Right lobe of liver (tissue), 6 donors: ENCODE data around the gene BEGAIN. TPM values are rescaled to one million over a fixed set of nuclear protein-coding genes. Genes with fewer than 3 reads are reported as not detected.
A peak's percentile ranks its signal among the peaks of the same experiment; 100 is the strongest.

Source experiments
- ATAC-seq, 4 donors: fragments of 200-7000 bp; cut with Tn5 transposase; one replicate each; pipeline ENCODE4 v1.9.1; 2020; ENCODE audit warnings: mild to moderate bottlenecking in 4 of 4, moderate library complexity in 4 of 4
- DNase-seq, 3 donors: peaks; one replicate each; pipeline ENCODE4 v3.0.0-alpha.2; 2020
- H3K27ac ChIP-seq, 3 donors: fragments of 200-600 bp; one replicate each; pipeline ENCODE4 v1.8.0; 2022
- H3K27me3 ChIP-seq, 2 donors: fragments of 200-600 bp; one replicate each; pipeline ENCODE4 v1.8.0; 2022
- H3K36me3 ChIP-seq, 4 donors: fragments of 200-600 bp; sonication (generic) in 1 of 4; one replicate each; pipeline versions ENCODE4 v1.5.1 to v1.8.0; 2017 to 2022; ENCODE audit warnings: control low read depth in 1 of 4
- H3K4me1 ChIP-seq, 4 donors: fragments of 200-600 bp; sonication (generic) in 1 of 4; one replicate each; pipeline versions ENCODE4 v1.5.1 to v1.8.0; 2017 to 2022; ENCODE audit warnings: control low read depth in 1 of 4
- H3K4me3 ChIP-seq, 3 donors: fragments of 200-600 bp; one replicate each; pipeline ENCODE4 v1.8.0; 2022
- H3K9me3 ChIP-seq, 4 donors: fragments of 200-600 bp; sonication (generic) in 1 of 4; one replicate each; pipeline versions ENCODE4 v1.5.1 to v1.8.0; 2017 to 2022; ENCODE audit warnings: control low read depth in 1 of 4
- POLR2A ChIP-seq: fragments of 450-650 bp; IDR thresholded peaks from one replicate; pipeline ENCODE4 v1.6.1; 2017; ENCODE audit warnings: antibody characterized with exemption, mild to moderate bottlenecking
- WGBS: methylation state at CpG from one replicate; pipeline ENCODE4 v1.1.6; 2018; ENCODE audit warnings: low coverage, low lambda C conversion rate; ENCODE audit not compliant: insufficient coverage; ENCODE audit errors: missing lambda C conversion rate; 5-methylcytosine and 5-hydroxymethylcytosine counted together
- intact Hi-C, 2 donors: fragments of 100-400 bp; cut with DNase I; formaldehyde crosslinking; loops; one replicate each; pipeline versions ENCODE4 v1.11.2 to v1.14.1; 2022
- total RNA-seq, 6 experiments: library from RNA; depleted of rRNA in 2 of 6; stranded (reverse); fragments of >200 nt in 2 of 6; fragmentation: NEBNext Ultra II Directional in 3 of 6; extraction: Animal tissue kit (Norgen Biotek cat#: 25700) in 3 of 6; gene quantifications; one replicate each; pipeline versions ENCODE4 v1.1.0 to v1.2.4, GENCODE V29; 2016 to 2023
- TF ChIP-seq, protein P1 (sequence below), 4 donors: fragments of 200-600 bp in 3 of 4; fragments of 450-650 bp in 1 of 4; IDR thresholded peaks; one replicate each; pipeline versions ENCODE4 v1.5.1 to v1.8.0; 2016 to 2022; ENCODE audit warnings: antibody characterized with exemption in 4 of 4, mild to moderate bottlenecking in 2 of 4
- donor health status: DM: no; HTN: yes; CAD: no.
- donor health status: DM: no; HTN: no; CAD: no.
- donor health status: DM: no; HTN: no; CAD: no.
- donor health status: DM: no; HTN: yes; CAD: no.
- donor health status: DM: no; HTN: yes; CAD: no.

Gene BEGAIN
- total RNA-seq, 6 experiments from 2014 or later: 0.12 to 0.61 (median 0.34) TPM

DNA sequence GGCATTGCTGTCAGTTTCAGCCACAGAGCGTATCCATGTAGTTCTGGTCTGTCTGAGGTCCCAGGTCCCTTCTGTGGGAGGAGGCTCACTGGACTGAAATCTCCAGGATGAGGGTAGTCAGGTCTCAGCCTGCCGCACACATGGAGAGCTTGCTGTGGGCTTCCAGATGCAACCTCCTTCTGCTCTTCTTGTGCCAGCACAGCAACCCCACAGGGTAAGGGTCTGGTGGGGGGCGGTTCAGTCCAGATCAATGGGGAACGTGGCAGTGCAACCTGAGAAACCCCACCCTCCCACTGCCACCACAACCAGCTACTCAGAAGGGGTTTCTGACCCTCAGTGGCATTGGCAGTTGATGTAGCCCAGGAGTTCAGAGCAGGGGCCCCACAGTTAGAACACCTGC lies 61.2 kb downstream of the BEGAIN start:
- H3K9me3 ChIP-seq: no peaks in the 10 kb centered on the region
- no peak overlapping the region for H3K27ac ChIP-seq
- no peaks in the 10 kb centered on the region for H3K4me1 ChIP-seq
- TF ChIP-seq, protein P1, sequence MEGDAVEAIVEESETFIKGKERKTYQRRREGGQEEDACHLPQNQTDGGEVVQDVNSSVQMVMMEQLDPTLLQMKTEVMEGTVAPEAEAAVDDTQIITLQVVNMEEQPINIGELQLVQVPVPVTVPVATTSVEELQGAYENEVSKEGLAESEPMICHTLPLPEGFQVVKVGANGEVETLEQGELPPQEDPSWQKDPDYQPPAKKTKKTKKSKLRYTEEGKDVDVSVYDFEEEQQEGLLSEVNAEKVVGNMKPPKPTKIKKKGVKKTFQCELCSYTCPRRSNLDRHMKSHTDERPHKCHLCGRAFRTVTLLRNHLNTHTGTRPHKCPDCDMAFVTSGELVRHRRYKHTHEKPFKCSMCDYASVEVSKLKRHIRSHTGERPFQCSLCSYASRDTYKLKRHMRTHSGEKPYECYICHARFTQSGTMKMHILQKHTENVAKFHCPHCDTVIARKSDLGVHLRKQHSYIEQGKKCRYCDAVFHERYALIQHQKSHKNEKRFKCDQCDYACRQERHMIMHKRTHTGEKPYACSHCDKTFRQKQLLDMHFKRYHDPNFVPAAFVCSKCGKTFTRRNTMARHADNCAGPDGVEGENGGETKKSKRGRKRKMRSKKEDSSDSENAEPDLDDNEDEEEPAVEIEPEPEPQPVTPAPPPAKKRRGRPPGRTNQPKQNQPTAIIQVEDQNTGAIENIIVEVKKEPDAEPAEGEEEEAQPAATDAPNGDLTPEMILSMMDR (IDR thresholded peaks at IDR 0.05): no peak
- TF ChIP-seq POLR2A: no peak
- H3K4me3 ChIP-seq: no peak overlapping the region
- DNase-seq (no peak), ATAC-seq (no peak)
- no peaks in the 10 kb centered on the region for H3K27me3 ChIP-seq
- intact Hi-C loops: loop anchor here in 1 of 2 donors (5.0 kb wide), 1 partner anchor 116 kb away; no protein-coding TSS in a partner anchor
- peaks cover 0 to 4% (median 1%) of the 10 kb centered on the region in 4 donors for H3K36me3 ChIP-seq
- WGBS: no CpG with 5 or more reads among the region's 4 CpGs

DNA sequence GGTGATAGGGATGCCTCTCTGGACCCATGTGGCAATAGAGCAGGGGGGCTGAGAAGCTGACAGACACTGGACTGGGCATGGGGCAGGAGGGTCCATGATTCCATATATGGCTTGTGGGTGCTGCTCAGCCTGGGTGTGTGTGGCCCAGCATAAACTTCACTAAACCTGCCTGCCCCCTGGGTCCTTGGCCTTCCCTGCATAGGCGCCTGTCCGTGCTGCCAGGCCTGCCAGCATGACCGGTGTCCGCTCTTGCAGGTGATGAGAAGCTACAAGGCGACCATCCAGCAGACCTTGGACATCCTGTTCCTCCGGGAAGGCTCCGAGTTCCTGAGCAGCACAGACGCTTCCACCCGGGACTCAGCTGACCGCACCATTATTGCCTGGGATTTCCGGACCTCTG lies 61.6 kb downstream of the BEGAIN start:
- no peak for ATAC-seq
- Histone ChIP-seq H3K9me3 (no peaks in the 10 kb centered on the region), H3K4me1 (no peaks in the 10 kb centered on the region), H3K27ac (no peak overlapping the region), H3K27me3 (no peaks in the 10 kb centered on the region), H3K36me3 (peaks cover 0 to 4% (median 1%) of the 10 kb centered on the region in 4 donors), H3K4me3 (no peak overlapping the region)
- no CpG with 5 or more reads among the region's 11 CpGs for WGBS
- no peak for TF ChIP-seq POLR2A
- TF ChIP-seq, protein P1 (IDR thresholded peaks at IDR 0.05): no peak
- intact Hi-C loops: loop anchor here in 1 of 2 donors (5.0 kb wide), 1 partner anchor 117 kb away; no protein-coding TSS in a partner anchor
- DNase-seq: no peak

DNA sequence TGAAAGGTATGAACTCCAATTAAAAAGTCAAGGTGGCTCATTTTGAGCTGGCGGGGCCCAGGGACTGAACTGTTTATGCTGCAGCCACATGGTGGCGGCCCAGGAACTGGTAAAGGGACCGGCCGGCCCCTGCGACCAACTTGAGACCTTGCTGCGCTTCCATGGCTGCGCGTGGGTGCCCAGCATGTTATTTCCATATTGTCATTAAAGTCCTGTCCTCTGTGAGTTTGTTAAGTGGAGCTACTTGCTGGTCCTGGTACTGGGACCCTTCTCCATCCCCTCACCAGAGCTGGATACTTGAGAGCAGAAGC lies 62.3 kb downstream of the BEGAIN start:
- ATAC-seq (peak in 2 of 4 donors; percentile 42 to 44), DNase-seq (peak in 1 of 3 donors; percentile 31)
- Histone ChIP-seq H3K4me3 (no peak overlapping the region), H3K27me3 (no peaks in the 10 kb centered on the region), H3K27ac (no peak overlapping the region), H3K4me1 (no peaks in the 10 kb centered on the region), H3K9me3 (no peaks in the 10 kb centered on the region), H3K36me3 (peaks cover 0 to 4% (median 1%) of the 10 kb centered on the region in 4 donors)
- intact Hi-C loops: loop anchor here in 1 of 2 donors (5.0 kb wide), 1 partner anchor 117 kb away; no protein-coding TSS in a partner anchor
- no peak for TF ChIP-seq POLR2A
- TF ChIP-seq, protein P1 (IDR thresholded peaks at IDR 0.05): peak; percentile 32 to 55 (median 42)
- WGBS: 88% methylated on average over 1 of the region's 8 CpGs

DNA sequence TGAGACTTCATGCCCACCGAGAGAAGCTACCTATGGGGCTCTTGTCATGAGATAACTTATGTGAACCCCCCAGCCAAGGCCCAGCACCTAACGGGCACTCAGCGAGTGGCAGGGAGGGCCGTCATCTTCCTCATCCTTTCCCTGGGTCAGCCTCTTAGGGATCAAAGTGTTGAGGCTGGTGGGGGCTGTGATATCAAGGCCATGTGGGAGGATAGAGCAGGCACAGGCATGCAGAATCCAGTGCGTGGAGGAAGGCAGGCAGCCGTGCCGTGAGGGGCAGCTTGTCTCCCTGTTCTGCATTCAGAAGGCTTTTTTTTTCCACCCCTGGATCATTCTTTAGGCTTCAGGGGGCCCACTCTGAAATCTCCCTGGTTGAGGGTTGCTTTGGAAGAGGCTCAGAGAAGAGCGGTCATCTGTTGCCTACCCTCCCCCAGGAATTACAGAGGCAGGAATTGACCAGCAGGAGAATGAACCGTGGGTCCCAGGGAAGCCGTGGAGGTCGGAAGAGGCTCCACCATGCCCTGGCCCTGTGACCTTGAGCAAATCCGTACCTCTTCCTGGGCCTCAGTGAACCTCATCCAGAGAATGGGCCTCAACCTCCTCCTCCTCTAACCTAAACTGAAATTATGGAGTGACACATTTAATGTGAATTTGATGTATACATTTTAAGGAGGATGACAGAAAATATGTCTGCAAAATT lies 62.8 kb downstream of the BEGAIN start:
- 88% methylated on average over 3 of the region's 12 CpGs for WGBS
- intact Hi-C loops: no loop called here
- Histone ChIP-seq H3K36me3 (peaks cover 0 to 4% (median 1%) of the 10 kb centered on the region in 4 donors), H3K4me3 (no peak overlapping the region), H3K27ac (no peak overlapping the region), H3K4me1 (no peaks in the 10 kb centered on the region), H3K9me3 (no peaks in the 10 kb centered on the region), H3K27me3 (no peaks in the 10 kb centered on the region)
- ATAC-seq (no peak), DNase-seq (no peak)
- no peak for TF ChIP-seq POLR2A
- TF ChIP-seq, protein P1 (IDR thresholded peaks at IDR 0.05): no peak
